ENCODE results near the gene GPHB5.

The GPHB5 gene

DNA sequence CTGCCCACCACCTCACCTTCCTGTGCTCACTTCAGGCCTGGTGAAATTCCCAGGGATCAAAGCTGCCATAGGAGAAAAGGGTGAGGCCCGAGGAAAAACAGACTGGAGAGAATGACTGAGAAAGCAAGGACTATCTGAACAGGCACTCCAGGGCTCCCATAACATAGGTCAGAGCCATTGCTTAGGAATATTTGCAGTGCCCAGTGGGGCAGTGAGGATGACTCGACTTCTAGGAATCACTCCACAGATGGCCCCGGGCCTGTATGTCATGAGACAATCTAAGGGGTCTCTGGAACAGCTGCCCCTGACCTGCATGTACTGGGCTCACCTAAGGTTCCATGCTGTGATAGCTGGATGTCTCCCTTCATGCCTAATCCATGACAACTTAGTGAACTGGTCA, 51.6 kb downstream of the GPHB5 start:
- H3K27ac ChIP-seq: no peak overlapping the region

DNA sequence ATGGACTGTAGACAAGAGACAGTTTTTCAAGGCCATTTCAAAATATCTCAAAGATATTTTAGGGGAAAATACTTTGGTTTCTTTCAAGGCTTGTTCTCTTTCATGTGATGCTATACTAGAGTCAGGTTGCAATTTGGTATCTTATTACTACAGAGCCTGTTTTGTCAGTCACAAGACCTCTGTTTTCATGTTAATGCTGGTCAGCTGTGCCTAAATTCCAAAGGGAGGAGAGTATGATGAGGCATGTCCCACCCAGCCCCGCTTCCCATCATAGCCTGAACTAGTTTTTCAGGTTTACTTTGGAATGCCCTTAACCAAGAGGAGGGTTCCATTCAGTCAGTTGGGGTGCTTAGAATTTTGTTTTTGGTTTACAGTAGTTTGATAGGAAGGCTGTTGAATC, 52.6 kb downstream of the GPHB5 start:
- TF ChIP-seq, protein P1, sequence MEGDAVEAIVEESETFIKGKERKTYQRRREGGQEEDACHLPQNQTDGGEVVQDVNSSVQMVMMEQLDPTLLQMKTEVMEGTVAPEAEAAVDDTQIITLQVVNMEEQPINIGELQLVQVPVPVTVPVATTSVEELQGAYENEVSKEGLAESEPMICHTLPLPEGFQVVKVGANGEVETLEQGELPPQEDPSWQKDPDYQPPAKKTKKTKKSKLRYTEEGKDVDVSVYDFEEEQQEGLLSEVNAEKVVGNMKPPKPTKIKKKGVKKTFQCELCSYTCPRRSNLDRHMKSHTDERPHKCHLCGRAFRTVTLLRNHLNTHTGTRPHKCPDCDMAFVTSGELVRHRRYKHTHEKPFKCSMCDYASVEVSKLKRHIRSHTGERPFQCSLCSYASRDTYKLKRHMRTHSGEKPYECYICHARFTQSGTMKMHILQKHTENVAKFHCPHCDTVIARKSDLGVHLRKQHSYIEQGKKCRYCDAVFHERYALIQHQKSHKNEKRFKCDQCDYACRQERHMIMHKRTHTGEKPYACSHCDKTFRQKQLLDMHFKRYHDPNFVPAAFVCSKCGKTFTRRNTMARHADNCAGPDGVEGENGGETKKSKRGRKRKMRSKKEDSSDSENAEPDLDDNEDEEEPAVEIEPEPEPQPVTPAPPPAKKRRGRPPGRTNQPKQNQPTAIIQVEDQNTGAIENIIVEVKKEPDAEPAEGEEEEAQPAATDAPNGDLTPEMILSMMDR (IDR thresholded peaks at IDR 0.05): no peak
- no peak overlapping the region for H3K27ac ChIP-seq
- H3K9me3 ChIP-seq (ENCODE audit: control insufficient read depth, low read length): no peaks in the 10 kb centered on the region
- no peak overlapping the region for H3K9ac ChIP-seq
- no peaks in the 10 kb centered on the region for H3K36me3 ChIP-seq (ENCODE audit: control insufficient read depth, insufficient read depth, low read length)
- H3K79me2 ChIP-seq: no peaks in the 10 kb centered on the region
- no peak overlapping the region for H2AFZ ChIP-seq
- no peak overlapping the region for H3K4me2 ChIP-seq (ENCODE audit: low read length)
- no peaks in the 10 kb centered on the region for H3K27me3 ChIP-seq (ENCODE audit: control insufficient read depth, insufficient read depth, low read length)
- no peak overlapping the region for H3K4me3 ChIP-seq (ENCODE audit: low read depth, low read length)
- no peaks in the 10 kb centered on the region for H3K4me1 ChIP-seq

More for the DNA sequence above, 51.6 kb downstream of the GPHB5 start:
- H3K79me2 ChIP-seq: no peaks in the 10 kb centered on the region
- TF ChIP-seq, protein P1 (IDR thresholded peaks at IDR 0.05): no peak
- H2AFZ ChIP-seq: no peak overlapping the region
- H3K27me3 ChIP-seq (ENCODE audit: control insufficient read depth, insufficient read depth, low read length): no peaks in the 10 kb centered on the region
- no peak overlapping the region for H3K9ac ChIP-seq
- no peaks in the 10 kb centered on the region for H3K9me3 ChIP-seq (ENCODE audit: control insufficient read depth, low read length)
- no peak overlapping the region for H3K4me2 ChIP-seq (ENCODE audit: low read length)
- H3K4me3 ChIP-seq (ENCODE audit: low read depth, low read length): no peak overlapping the region
- H3K4me1 ChIP-seq: no peaks in the 10 kb centered on the region
- H3K36me3 ChIP-seq (ENCODE audit: control insufficient read depth, insufficient read depth, low read length): no peaks in the 10 kb centered on the region
